Neural crest cell (in vitro differentiated cells): ENCODE results near the gene NGF. TPM values are rescaled to one million over a fixed set of nuclear protein-coding genes. Genes with fewer than 3 reads are reported as not detected.
"Not testable (repeated sequence)": the region's sequence is repeated elsewhere in the genome, so short reads cannot be mapped to it uniquely, and the experiment has no call there.

ENCODE experiments used
- DNase-seq: peaks from one replicate; pipeline ENCODE4 v3.0.0; 2021; ENCODE audit warnings: low read depth, mixed read lengths, low spot score
- H3K27ac Mint-ChIP-seq: one replicate; pipeline ENCODE4 v1.8.0; 2021; ENCODE audit warnings: mild to moderate bottlenecking, mixed read lengths; ENCODE audit not compliant: unreplicated experiment
- H3K27me3 Mint-ChIP-seq: 2 replicates; pipeline ENCODE4 v1.8.0; 2021; ENCODE audit warnings: low read depth, mild to moderate bottlenecking, mixed read lengths
- H3K36me3 Mint-ChIP-seq: 2 replicates; pipeline ENCODE4 v1.8.0; 2021; ENCODE audit warnings: low read depth, mild to moderate bottlenecking, mixed read lengths
- H3K4me1 Mint-ChIP-seq: 2 replicates; pipeline ENCODE4 v1.8.0; 2021; ENCODE audit warnings: mixed read lengths
- H3K4me3 Mint-ChIP-seq: one replicate; pipeline ENCODE4 v1.8.0; 2021; ENCODE audit warnings: mild to moderate bottlenecking, mixed read lengths
- H3K9me3 Mint-ChIP-seq: 2 replicates; pipeline ENCODE4 v1.8.0; 2021; ENCODE audit warnings: mixed read lengths
- CTCF ChIP-seq: fragments of 200-600 bp; sonication (generic); conservative IDR thresholded peaks from 2 replicates; pipeline ENCODE4 v1.5.0; 2021; ENCODE audit warnings: antibody characterized with exemption, mild to moderate bottlenecking
- total RNA-seq: library from RNA; stranded (reverse); gene quantifications from 2 replicates; pipeline ENCODE4 v1.2.1, GENCODE V29; 2021

Gene NGF
- total RNA-seq, 1 donor from 2014 or later, result not detected

- Mint-ChIP-seq H3K9me3 (peaks cover 7% of the 10 kb centered on the region), H3K27ac (peak overlapping the region; percentile 14), H3K4me1 (no peaks in the 10 kb centered on the region), H3K36me3 (peaks cover 4% of the 10 kb centered on the region), H3K4me3 (no peak overlapping the region), H3K27me3 (peaks cover 3% of the 10 kb centered on the region)
- no peak for DNase-seq
- no peak for TF ChIP-seq CTCF
Observed at GRCh38 chr1:115365738-115366137, 27.7 kb upstream of the NGF start.

- Mint-ChIP-seq H3K27ac (no peak overlapping the region), H3K4me1 (no peaks in the 10 kb centered on the region), H3K36me3 (peaks cover 4% of the 10 kb centered on the region), H3K4me3 (no peak overlapping the region), H3K9me3 (peaks cover 7% of the 10 kb centered on the region), H3K27me3 (peaks cover 3% of the 10 kb centered on the region)
- no peak for TF ChIP-seq CTCF
- DNase-seq, result no peak
Observed at GRCh38 chr1:115364780-115365155, 26.7 kb upstream of the NGF start.

GRCh38 chr1:115364046-115364779 lies 26.2 kb upstream of the NGF start:
- H3K9me3 Mint-ChIP-seq, result peaks cover 7% of the 10 kb centered on the region
- H3K27me3 Mint-ChIP-seq, result peaks cover 3% of the 10 kb centered on the region
- H3K27ac Mint-ChIP-seq, result no peak overlapping the region
- no peak overlapping the region for H3K4me3 Mint-ChIP-seq
- no peak for DNase-seq
- no peak for TF ChIP-seq CTCF
- peaks cover 4% of the 10 kb centered on the region for H3K36me3 Mint-ChIP-seq
- H3K4me1 Mint-ChIP-seq, result no peaks in the 10 kb centered on the region

GRCh38 chr1:115363171-115363570 lies 25.1 kb upstream of the NGF start:
- Mint-ChIP-seq H3K4me3 (no peak overlapping the region), H3K4me1 (no peaks in the 10 kb centered on the region)

GRCh38 chr1:115360505-115361129 lies 22.6 kb upstream of the NGF start:
- H3K27me3 Mint-ChIP-seq, H3K4me3 Mint-ChIP-seq, H3K4me1 Mint-ChIP-seq, H3K27ac Mint-ChIP-seq, H3K36me3 Mint-ChIP-seq, H3K9me3 Mint-ChIP-seq, DNase-seq: not testable (repeated sequence)

More at GRCh38 chr1:115363171-115363570, 25.1 kb upstream of the NGF start:
- Mint-ChIP-seq H3K9me3 (peaks cover 7% of the 10 kb centered on the region), H3K27ac (no peak overlapping the region), H3K36me3 (peaks cover 8% of the 10 kb centered on the region), H3K27me3 (peaks cover 3% of the 10 kb centered on the region)
- no peak for DNase-seq
- TF ChIP-seq CTCF, result no peak

GRCh38 chr1:115359787-115360452 lies 21.9 kb upstream of the NGF start:
- not testable (repeated sequence) for H3K9me3 Mint-ChIP-seq, DNase-seq, H3K36me3 Mint-ChIP-seq, H3K4me1 Mint-ChIP-seq, H3K27me3 Mint-ChIP-seq, H3K4me3 Mint-ChIP-seq, H3K27ac Mint-ChIP-seq
